Stimulated activated naive CD8-positive, alpha-beta T cell treated with anti-CD3 and anti-CD28 coated beads, Interleukin-15, Interleukin-2, amounts not matched to agents 100 U/mL and 50 U/mL, for 24 hours (primary cell): ENCODE measurements around the gene CERS6.

Experiments used
- ATAC-seq: fragments of 150-1000 bp; cut with Tn5 transposase; one replicate; pipeline ENCODE4 v1.10.0; 2021
- DNase-seq: peaks from one replicate; pipeline ENCODE4 v3.0.0; 2021

The CERS6 gene

DNA sequence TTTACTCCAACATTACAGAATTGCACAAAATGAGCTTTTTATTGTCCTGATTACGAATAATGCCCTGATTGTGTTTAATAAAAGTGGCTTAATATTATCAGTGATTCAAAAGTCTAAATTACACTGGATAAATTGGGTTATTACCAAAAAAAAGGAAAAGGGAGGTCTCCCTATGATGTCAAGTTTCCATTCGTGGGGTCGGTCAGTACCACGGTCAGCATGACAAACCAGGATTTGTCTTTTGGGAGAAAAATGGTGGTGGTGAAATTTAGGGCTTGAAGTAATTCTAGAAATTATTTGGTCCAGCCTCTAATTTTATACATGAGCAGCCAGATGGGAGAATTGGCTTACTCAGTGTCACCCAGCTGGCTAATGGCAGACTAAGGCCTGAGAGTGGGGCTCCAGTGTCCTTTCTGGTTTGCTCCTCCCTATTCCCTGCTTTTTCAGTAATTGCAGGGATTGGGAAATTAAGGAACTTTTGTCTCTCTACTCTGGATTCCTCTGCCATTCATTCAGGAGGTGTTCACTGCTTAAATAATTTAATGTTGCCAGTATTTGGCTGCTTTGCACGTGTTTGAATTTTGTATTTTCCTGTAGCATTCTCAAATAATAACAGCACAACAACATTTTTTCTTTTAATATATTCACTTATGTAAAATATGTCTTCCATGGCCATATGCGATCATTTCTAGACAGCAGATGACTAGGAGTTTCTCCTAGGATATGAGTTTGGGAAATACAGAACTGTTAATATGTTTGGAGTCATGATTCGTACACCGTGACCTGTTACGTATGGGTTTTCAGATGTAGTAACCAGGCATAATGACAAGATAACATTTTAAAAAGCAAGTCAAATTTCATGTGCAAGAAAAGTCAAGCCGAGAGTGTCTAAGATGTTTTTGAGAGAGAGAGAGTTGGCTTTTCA, 217.5 kb downstream of the CERS6 start:
- ATAC-seq = no peak
- DNase-seq = no peak

DNA sequence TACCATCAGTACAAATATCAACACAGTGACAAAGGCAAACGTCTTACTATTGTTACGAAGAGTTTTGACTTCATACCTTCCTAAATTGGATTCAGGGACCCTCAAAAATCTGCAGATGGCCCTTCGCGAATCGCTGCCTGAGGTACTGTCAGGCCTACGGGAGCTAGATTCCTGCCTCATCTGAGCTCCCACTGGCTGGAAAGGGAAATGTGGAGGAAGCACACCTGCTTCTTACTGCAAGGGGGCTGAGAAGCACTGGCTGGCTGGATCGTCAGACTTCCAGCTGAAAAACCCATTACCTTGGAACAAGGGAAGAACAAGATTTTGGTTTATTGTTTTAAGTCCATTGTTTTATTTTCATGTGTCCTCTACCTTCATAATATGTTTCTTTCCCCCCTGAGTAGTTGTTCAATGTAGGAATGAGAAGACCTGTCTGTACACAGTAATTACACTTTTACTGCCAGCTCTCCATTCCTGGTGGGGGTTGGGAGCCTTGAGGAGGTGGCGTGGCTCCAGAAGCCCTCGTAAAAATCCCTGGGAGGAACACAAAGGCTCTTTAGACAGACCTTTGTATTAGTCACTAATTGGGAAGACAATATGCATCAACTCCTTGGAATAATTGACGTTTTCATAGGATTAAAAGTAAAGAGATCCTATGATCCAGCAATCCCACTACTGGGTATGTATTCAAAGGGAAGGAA, 222.2 kb downstream of the CERS6 start:
- no peak for ATAC-seq
- DNase-seq = no peak

DNA sequence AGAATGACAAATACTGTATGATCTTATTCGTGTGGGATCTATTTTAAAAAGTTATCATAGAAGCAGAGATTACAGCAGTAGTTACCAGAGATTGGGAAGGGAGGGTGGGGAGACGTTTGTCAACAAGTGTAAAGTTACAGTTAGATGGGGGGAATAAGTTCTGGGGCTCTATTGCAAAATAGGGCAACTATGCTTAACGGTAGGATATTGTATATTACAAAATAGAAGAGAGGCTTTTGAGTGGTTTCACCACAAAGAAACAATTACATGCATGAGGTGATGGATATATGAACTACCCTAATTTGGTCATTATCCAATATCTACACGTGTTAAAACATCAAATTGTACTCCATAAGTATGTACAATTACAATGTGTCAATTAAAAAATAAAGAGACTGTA, 223.0 kb downstream of the CERS6 start:
- DNase-seq = no peak
- no peak for ATAC-seq

DNA sequence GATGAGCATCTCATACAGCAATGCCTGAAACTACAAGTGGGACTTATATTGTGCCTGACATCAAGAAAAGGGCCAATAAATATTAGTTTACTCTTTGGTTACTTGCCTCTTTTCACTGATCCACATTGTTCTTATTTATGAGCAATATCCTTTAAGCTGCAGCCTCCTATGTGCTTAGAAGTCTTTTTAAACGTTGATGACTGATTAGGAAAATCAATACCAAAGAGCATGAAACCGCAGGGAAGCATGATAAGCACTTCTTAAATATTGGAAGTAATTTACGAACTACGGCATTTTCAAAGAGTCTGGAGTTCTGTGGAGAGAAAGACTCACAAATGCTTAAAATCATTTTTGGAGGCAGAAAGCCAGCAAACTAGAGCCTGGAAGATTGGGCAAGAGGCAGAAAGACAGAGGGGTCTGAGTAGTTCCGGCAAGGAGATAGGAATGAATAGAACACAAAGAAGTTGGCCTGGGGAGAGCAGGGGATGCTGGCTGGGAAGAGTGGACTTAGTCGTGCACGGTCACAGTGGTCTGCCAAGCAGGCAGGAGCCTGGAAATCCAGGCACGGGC, 223.8 kb downstream of the CERS6 start:
- ATAC-seq (no peak), DNase-seq (no peak)

DNA sequence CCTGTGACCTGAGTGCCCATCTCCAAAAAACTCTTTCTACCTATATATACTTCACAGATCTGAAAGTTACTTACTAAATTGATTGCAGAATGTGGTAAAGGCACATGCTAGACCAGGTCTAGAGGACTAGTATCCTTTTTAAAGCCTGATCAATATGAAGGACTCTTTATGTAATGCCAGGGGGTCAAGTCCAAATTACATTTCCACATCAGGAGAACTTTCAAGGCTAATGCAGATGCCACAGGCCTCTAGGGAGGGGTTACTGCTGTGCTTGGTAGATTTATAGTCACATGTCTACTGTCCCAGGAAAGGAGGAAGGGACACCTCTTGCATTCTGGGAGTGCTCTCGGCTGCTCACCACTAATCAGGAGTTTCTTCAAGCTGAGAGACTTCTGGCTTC, 227.9 kb downstream of the CERS6 start:
- no peak for ATAC-seq

DNA sequence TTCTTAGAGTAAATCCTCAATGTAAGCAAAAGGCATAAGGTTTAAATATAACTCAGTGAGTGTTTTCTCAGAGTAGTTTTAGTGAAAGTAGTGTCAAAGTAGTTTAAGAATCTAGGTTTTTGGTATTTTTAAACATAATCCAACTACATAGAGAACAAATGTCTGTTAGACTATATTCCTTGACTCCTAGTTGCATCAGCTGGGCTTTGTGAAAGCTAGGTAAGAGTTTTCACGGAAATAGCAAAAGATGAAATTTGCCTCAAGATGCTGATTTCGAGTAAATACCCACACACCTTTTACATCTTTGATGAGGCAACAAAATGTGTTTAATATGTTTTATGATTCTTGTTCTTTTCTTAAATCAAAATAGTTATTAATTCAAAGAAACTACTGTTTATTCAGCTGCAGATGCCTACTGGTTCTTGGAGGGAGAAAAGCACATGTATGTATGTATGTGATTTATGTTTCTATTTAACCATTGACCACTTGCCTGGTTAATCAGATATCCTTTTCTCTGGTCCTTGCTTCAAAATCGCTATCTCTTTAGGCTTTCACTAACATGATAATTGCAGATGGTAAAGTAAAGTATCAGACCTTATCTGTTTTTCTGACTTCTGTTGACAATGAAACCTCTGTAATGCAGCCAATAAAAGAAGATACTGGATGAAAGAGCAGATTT, 229.0 kb downstream of the CERS6 start:
- ATAC-seq = no peak
- no peak for DNase-seq

More for the DNA sequence above, 227.9 kb downstream of the CERS6 start:
- DNase-seq = no peak

DNA sequence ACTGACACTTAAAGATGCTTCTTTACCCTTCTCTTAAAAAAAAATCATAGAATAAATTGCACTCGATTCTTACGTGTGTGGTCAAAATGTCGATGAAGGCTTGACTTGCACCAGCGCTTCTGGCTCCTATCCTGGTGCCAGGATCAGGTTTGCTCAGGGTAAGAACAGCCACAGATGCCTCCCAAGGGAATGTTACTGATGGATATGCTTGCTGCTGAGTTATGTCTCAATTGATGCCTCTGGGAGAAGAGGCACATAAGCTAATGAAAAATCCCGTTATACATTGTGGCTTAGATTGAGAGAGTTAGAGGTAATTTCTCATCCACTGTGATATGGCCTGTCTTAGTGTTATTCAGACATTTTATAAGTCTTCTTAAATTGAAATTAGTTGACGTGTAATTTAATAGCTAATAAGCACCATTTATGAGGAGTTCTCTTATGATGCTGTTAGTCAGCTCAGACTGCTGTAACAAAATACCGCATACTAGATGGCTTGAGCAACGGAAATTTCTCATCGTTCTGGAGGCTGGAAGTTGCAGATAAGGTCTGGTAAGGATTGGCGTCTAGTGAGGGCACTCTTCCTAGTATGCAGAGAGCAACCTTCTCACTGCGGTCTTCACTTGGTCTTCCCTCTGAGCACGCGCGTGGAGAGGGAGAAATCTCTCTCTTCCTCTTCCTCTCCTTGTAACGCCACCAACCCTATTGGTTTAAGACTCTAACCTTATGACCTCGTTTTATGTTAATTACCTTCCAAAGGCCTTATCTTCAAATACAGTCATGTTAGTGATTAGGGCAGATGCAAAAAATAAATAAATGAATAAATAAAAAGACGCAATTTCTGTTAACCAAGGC, 229.8 kb downstream of the CERS6 start:
- ATAC-seq (no peak), DNase-seq (no peak)

DNA sequence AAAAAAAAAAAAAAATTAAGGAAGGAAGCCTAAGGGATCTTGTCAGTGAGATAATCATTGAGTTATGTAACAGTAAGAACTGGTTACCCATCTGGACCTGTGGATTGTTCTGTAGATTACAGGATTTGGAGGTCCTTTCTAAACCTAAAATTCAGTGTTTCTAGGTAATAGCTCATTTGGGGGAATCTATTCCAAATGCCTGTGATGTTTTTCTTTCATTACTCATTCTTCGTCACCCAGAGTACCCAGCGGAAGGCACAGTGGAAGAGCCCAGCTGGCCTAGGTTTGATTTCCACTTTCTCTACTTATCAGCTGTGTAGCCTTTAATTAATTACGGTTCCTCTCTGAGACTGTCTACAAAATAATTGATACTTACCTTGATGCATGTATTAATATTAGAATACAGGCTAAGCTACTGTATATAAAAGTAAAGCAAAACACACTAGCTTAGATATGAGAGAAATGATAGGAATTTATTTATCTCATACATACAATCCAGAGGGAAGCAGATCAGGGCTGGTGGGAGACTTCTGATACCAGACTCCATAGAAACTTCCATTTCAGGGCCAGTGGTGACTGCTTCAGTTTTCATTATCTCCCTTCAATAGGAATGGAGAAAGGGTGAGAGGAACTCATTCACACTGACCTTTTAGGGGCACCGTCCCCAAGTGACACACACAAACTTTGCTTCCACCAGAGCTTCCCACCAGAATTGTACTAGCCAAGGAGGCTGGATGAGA, 230.6 kb downstream of the CERS6 start:
- DNase-seq (no peak), ATAC-seq (no peak)

DNA sequence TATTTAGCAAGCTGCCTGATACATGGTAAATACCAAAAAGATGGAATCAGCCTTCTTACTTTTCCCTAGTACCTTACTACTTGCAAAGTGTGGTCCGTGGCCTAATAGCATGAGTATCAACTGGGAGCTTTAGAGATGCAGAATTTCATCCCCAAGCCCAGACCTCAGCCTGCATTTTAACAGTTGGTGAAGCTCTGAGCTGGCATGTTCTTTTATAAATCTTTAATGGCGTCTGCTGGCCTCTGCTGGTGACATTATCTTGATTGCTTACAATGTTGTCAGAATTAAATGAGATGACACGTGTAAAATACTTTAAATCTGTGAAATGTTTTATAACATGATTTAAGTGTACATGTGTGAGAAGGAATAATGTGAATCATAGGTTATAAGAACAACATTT, 231.2 kb downstream of the CERS6 start:
- ATAC-seq (no peak), DNase-seq (no peak)

DNA sequence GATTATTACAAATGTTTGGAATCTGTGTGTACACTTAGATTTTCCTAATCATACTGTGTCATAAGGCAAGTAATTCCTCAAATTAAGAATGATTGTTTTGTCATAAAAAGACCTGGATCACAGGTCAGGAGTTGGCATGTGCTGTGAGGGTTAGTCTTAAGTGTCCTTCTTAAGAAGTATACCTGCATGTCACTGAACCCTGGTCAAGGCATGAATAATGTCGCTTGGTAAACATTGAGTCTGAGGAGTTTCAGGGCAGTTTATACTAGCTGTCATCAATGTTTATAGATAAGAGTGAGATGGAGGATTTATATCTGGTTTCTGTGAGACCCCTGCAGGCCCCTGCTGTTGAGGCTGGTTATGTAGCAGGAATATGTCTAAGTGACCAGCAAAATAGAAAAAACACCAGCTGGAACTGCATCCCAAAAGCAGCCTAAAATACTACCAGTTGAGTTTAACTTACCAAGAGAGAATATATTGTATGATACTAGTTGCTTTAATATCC, 234.4 kb downstream of the CERS6 start:
- ATAC-seq (no peak), DNase-seq (no peak)

DNA sequence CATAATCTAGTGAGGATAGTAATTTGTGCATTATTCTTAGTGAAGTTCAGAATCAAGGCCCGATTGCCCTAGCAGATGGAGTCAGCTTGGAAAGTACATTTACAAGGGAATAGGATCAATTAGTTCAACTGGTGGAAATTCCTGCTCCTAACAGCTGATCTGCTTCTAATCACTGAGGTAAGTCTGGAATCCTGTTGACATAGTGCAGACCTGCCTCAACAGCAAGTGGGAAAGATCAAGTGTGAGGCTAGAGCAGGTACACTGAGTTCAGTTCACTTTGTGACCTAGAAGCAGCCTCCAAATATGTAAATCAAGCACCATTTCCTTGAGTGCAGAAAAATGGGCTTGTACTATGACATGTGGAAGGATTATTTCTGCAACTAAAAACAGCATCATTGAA, 235.1 kb downstream of the CERS6 start:
- ATAC-seq = no peak
- DNase-seq = no peak

DNA sequence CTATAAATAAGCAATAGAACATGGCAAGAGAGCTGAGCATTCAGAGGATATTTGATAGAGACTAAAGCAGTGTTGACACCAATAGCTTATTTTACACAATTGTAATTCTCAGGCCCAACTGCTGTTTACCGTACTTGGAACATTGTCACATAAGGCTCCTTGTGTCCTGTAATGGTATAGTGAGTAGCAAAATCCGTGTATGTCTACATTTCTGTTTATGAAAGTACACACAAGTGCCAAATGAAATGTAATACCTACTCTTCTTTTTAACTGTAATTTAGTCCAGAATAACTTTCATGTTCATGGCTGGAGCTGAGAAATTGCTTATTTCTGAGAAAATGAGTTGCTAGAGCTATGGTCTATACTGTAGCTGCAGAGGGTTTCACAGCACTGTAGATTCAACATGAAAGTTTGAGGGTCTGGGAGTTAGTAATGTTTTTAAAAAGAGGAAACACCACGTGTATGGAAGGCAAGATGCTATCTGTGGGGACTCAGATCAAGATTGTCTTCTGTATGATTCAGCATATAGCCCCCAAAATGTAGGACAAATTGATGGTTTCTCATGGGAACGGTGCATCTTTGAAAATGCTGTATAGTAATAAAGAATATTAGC, 236.2 kb downstream of the CERS6 start:
- peak; percentile 66 for ATAC-seq
- no peak for DNase-seq

DNA sequence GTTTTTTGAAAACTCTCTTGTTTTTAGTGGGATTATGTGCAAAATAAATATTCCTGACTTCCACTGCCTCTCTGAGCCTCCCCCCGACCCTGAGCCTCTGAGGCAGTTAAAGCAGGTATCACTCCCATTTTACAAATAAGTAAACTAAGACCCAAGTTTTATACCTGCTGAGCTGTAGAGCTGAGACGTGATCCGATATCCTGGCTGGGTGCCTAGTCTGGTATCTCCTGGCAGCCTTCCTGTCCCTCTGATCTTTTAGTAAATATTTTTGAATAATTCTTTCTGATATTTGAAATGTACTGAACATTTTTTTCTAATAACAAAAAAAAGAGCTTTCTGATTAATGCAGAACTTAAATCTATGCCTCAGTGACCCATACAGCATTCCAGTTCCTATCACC, 238.1 kb downstream of the CERS6 start:
- ATAC-seq (no peak), DNase-seq (no peak)

DNA sequence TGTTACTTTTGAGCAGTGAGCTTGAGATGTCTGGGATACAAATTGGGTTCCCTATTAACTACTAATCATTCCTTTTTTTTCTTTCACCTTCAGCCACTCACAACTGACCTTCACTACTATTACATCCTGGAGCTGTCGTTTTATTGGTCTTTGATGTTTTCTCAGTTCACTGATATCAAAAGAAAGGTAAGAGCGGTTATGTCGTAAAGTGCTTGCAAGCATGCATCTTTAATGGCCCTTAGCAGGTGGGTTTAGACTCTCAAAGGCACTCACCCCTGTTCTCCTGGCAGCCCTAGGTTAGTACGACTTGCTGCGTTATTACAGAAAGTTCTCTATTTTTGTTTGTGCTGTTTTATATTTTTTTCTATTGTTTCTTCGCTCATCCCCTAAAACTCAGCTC, 238.8 kb downstream of the CERS6 start:
- DNase-seq (no peak), ATAC-seq (no peak)

DNA sequence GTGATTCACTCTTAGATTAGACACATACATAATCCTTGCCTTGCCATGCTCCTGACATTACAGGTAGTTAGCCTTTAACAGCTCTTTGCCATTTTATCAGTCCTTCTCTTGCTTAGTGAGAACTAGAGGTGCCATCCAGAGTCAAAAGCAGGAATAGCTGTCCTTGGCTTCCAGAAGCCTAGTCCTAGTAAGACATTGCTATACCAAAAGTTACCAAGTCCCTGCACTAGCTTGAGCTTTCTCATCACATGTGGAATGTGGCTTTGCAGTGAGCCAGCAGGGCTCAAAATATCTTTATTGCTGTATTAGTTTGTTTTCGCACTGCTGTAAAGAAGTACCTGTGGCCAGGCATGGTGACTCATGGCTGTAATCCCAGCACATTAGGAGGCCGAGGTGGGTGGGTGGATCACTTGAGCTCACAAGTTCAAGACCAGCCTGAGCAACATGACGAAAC, 241.6 kb downstream of the CERS6 start:
- no peak for ATAC-seq

DNA sequence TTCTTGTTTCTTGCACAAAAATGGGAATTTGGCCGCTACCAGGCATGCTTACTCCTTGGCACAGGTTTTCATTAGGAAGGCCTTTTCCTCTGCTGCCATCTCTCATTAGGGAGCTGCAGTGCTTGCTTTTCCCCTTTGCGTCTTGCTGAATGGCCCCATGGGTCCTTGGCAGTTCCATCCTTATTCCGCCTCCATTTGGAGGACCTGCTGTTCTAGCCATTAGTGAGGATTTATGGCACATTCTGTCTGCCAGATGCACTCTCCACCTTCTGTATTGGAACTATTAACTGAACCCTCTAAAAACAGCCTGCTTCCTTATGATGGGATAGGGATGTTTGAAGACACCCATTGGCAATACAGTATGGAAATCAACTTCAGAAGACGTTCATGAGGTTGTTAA, 242.9 kb downstream of the CERS6 start:
- DNase-seq (no peak), ATAC-seq (no peak)

More for the DNA sequence above, 241.6 kb downstream of the CERS6 start:
- DNase-seq = no peak

DNA sequence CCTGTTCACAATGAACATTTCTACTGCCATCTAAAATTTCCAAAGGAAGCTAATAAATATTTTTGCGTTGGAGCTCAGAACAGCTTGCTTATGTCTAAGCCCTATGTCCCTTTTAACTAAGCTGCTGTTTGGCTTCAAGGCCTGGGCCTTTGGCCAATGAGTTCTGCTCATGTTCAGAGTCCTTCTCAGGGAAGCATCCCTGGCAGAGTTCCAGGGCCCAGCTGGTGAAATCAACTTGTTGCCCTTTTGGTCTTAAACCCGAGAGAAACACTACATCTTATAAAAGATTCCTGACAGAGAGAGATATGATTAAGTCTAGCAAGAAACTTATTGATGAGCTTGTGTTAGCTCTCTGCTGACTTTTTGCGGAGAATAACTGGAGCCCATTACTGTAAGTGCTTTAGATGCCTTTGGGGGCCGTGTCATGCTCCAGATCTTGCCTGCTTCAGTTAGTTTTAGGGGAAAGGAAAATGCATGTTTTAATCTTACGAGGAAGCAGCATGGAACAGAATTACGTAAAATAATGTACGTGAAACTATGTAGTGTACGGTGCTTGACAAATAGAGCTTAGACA, 243.9 kb downstream of the CERS6 start:
- no peak for ATAC-seq
- DNase-seq = no peak

DNA sequence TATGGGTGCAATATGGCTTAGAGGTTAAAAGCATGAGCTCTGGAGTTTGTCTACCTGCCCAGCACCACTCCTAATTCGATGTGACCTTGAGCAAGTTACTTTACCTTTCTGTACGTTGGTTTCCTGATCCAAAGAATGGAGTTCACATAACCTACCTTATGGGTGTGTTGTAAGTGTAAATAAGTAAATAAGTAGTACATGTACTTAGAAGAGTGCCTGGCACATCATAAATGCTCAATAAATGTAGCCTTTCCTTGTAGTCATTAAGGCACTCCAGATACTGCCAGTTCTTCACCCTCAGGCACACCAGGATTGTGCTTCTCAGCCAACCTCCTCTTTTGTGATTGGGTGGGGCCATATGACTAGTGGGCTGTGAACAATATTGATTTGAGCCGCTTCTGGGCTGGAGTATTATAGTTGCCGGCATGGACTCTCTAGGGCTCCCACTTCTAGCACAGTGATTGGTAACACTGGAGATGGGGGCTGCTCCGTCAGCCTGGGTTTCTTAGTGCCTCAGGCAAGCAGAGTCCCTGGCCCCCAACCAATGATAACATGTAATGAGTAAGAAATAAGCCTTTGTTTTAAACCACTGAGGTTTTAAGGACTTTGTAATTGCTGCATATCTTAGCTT, 244.7 kb downstream of the CERS6 start:
- no peak for DNase-seq
- no peak for ATAC-seq

DNA sequence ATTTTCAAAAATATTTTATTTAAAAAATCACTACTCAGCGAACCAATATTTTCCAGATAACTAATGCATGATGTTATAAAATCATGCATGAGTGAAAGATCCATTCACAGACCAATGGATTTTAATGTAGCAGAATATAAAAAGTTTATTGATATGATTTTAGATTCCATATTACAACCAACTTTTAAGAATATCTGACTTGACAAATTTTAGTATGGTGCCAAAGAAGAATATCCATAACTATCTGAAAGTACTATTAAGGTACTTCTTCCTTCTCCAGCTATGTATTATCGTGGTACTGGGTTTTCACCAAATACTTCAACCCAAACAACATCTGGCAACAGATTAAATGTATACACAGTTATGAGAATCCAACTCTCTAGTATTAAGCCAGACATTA, 246.5 kb downstream of the CERS6 start:
- ATAC-seq = no peak
- DNase-seq = no peak
